ENCODE results near the gene GMDS.

Gene GMDS

GRCh38 chr6:1624058-1624850 lies 621.2 kb downstream of the GMDS start:
- no peak for DNase-seq (ENCODE audit: low spot score)

DNA sequence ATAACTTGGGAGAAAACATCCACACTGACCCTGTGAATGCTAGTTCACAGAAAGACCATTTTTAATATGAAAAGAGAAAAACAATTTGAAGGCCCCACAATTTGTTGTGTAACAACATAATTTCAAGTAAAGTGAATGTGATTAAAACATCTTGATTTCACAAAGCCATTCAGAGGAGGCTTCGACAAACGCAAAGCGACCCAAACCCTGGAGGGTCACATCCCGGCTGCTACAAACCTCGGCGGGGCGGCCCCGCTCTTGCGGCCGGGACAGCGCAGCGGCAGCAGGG lies 621.7 kb downstream of the GMDS start:
- no peak for DNase-seq (ENCODE audit: low spot score)

DNA sequence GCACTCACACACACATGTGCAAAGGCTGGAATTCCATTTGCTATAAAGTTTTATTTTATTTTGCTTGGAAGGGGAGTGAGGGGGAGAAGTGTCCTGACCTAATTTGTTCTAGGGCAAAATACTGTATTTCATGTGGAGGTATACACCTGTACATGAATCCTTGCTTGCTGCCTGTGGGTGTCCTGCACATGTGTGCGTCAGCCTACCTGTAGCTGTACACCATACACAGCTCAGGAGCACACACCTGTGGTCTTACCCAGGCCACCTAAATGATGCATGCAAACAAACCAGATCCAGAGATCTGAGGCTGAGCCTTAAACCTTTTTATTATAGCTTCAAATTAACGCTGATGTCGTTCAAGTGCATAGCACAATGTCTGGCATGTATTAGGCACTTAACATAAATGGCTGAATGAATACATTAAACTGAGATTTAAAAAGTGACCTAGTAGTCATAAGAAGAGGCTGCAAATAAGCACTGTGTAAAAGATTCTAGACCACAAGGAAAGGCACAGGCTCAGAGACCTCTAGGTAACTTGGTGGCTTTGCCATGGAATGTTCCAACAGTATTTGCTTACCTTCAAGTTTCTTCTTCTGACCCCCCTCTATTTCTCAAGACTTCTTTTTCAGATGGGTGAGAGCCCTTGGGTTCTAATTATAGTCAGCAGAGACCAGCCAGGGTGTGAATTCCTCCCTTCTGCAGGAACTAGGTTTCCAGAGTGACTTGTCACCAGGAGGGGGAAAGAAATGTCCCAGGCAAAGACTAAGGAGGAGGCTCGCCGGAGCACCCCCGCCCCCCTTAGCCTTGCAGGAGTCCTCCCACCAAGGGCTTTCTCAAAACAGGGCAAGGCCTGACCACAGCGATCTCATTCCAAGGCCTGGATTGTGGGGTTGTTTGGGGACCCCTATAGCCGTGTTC lies 622.3 kb downstream of the GMDS start:
- DNase-seq (ENCODE audit: low spot score) = no peak

GRCh38 chr6:1622220-1622850 lies 623.1 kb downstream of the GMDS start:
- DNase-seq (ENCODE audit: low spot score) = no peak

- DNase-seq (ENCODE audit: low spot score) = no peak
These were observed 624.2 kb downstream of the GMDS start for GRCh38 chr6:1621070-1621701.

GRCh38 chr6:1620504-1621069 lies 624.8 kb downstream of the GMDS start:
- no peak for DNase-seq (ENCODE audit: low spot score)

GRCh38 chr6:1619673-1620503 lies 625.5 kb downstream of the GMDS start:
- no peak for DNase-seq (ENCODE audit: low spot score)

DNA sequence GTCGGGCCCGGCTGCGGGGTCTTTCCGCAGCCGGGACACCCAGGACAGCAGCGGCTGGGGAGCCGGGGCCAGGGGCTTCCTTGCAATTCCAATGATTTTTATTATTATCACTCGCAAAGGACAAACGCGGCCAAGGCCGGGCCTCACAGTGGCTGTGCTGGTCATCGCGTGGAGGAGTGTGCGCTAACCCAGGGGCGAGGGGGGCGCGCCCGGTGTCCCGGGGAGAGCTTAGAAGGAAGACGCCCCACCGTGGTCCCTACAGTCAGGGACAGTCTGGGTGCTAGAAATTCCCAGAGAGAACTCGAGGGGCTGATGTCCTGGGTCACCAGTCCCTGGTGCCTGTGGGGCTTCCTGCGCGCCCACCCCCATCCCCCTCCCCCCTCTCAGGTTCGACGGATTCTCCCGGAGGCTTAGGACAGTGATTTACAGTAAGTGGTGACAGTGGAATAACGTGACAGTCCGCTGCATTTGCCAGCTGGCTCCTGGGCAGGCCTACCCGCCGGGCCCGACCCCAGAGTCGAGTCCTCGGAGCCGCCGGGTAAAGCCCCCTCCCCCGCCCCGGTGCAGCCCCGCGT lies 626.2 kb downstream of the GMDS start:
- DNase-seq (ENCODE audit: low spot score) = no peak

- no peak for DNase-seq (ENCODE audit: low spot score)
These were observed 626.9 kb downstream of the GMDS start for GRCh38 chr6:1618311-1619097.

DNA sequence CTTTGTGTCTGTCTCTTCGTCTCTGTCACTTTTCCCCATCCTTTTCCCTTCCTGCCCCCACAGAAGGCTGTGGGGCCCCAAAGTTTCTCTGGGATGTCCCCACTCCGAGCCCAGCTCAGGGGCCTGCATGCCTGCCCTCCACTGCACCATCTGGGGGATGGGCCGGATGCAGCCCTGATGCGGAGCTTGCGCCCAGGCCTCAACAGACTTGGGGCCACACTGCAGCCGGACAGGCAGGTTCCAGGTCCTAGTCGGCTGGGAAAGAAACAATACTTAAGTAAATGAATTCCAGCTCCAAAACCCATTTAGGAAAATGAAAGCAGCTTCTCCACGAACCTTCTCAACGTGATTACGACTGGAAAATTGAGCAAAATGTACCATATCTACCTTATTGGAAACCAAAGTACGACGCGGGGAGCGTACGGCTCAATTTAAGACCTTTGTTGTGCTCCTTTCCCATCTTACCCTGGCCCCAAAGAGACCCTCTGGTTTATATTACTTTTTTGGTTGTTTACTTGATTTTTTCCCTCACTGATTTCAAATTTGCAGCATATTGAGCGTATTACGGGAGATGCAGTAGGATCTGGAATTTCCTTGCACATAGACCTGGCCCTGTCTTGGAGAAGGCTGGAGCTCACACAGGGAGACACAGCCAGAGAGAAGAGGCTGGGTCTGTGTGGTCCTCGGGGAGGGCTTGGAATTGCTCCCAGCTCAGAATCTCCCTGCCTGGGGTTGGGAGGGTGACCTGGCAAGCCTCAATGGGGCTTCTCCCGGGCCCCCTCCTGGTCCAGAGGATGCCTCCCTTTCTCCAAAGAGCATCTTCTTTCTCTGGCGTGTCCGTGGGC lies 627.7 kb downstream of the GMDS start:
- DNase-seq (ENCODE audit: low spot score) = no peak

DNA sequence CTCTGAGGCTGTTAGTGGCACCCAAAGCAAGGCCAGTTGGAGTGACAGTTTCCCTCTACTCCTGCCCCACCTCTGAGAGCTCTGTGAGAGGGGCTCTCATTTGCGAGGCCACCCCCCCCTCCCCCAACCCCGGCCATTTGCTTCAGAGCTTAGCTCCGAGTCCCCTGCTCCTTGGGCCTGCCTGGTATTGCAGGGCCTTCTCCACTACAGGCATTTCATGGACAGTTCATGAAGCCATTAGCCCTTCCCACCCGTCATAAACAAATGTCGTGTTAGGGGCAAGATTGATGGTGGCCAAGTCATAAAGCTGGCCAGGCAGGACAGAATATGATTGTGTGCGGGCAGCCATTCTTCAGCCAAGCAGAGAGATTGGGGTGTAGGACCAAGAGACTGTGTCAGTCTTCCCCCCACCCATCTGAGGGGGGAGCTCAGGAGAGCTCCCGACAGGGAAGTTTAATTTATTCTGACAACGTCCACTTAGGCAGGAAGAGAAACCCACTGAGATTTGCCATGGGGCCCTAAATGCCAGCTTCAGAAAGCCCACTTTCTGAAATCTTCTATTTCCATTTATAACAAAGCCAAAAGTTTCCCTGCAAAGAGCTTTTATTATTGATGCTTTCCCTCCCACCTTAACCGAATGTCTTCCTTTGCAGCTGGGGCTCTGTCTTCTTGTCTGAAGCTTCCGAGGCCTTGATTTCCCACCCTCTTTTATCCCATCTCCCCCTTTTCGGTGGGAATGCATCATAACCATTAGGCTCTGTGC lies 628.5 kb downstream of the GMDS start:
- DNase-seq (ENCODE audit: low spot score) = no peak

DNA sequence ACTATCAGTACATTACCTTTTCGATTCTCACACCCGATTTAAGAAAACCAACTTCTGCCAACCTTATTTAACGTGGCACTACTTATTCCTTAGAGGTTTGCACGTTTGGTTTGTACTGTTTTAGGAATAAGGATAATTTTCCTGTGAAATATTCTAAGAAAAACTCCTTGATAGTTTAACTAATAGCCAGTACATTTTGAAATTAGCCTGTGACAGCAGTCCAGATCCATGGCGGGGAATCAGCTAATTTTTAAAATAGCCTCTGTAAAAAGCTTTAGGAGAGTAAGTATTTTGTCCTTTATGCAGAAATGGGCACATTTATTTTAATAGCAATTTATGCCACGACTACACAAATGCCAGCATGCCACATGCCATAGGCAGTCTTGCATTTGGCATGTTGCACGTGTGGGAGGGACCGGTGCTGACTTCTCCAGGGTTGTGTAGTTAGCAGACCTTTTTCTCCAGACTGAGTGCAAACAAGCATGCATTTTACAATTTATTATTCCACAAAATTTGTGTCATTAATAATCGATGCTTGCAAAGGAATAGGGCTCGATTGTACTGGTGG lies 629.5 kb downstream of the GMDS start:
- no peak for DNase-seq (ENCODE audit: low spot score)

DNA sequence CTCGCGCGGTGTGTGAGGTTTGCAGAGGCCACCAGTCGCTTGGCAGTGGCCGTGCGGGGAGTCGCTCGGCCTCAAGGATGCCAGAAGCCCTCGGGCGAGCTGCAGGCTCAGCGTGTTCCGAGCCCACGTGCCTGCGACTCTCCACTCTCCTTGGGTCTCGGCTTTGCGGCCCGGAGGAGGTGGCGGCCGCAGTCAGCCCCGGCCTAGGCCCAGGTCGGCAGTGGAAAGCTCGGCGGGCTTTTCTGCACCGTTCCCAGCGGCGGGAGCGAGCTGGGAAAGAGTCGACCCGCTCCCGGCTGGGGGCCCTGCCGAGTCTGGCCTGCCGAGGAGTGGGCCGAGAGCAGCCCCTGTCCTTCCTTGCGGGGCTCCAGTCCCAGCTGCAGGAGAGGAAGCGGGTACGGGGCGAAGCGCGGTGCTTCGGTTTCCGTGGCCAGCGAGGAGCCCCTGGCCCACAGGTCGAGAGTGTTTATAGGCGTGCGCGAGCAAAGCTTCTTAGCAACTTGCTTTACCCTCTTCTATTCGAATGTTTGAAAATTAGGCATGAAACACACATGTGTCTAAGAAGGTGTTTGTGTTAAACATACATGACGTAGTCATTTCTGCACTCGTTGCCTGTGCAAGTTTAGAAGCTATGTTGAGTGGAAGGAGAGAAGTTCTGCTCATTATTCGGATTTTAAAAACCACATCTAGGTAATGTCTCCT lies 630.1 kb downstream of the GMDS start:
- DNase-seq (ENCODE audit: low spot score) = no peak

DNA sequence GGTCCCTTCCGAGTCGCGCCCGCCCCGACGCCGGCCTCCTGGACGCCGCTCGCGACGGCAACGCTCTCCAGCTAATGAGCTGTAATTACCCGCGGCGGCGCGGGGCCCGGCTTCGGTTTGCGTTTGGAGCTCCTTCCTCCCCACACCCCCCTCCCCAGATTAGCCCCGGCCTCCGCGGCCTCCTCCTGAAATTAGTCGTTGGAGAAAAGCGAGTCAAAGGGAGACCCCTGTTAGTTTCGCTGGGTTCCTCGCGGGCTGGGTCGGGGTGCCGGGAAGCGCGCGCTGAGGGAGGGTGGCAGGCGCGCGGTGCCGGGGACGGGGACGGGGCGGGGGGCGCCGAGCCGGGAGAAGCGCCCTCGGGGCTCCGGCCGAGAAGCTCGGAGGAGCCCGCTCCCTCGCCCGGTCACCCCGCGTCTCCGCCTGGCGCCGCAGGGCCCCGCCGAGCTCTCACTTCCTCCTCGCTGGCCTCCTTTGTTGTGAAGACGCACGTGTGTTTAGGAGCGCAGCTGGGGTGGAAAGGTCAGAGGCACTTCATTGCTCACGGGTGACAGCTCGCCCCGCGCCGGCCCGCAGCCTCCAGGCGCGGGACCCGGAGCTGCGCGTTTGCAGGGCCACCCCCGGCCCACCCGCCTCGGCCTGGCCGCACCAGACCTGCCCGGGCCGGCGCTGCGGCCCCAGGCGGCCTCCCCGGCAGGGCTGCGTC lies 630.8 kb downstream of the GMDS start:
- DNase-seq (ENCODE audit: low spot score) = no peak

DNA sequence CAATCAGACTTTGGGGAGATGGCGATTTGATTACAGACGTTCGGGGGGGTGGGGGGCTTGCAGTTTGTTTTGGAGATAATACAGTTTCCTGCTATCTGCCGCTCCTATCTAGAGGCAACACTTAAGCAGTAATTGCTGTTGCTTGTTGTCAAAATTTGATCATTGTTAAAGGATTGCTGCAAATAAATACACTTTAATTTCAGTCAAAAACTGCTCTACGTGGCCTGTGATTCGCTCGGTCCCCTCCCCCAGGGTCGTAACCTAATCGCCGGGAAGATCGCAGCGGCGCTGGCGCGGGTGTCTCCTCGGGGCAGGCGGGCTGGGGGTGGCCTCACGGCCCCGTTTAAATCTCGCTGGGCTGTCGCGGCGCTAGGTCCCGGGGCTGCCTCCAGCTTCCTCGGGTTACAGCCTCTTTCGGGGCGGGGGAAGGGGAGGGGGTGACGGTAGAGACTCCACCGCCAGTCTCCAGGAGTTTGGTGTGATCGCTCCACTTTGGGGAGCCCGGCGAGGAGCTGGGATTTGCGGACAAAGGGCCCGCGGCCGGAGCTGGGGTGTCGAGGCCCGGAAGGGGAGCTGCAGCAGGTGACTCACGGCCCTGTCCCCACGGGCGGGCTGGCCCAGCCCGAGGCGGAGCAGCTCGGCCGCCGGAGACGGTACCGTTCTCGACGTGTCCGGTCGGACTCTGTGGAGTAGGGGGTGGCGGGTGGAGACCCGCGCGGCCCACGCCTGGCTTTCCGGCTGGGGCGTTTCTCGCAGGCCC lies 631.5 kb downstream of the GMDS start:
- no peak for DNase-seq (ENCODE audit: low spot score)

GRCh38 chr6:1613346-1613687 lies 632.1 kb downstream of the GMDS start:
- no peak for DNase-seq (ENCODE audit: low spot score)
